Fibroblast of peridontal ligament (primary cell): ENCODE measurements around the gene VSTM4.
A peak's percentile ranks its signal among the peaks of the same experiment; 100 is the strongest.

Experiments used
- DNase-seq: peaks from one replicate; pipeline ENCODE4 v3.0.0-alpha.2; 2010; ENCODE audit errors: extremely low read depth

VSTM4 gene

GRCh38 chr10:49040601-49041000 lies 74.7 kb downstream of the VSTM4 start:
- DNase-seq = no peak

GRCh38 chr10:49039409-49039808 lies 75.9 kb downstream of the VSTM4 start:
- DNase-seq = no peak

DNA sequence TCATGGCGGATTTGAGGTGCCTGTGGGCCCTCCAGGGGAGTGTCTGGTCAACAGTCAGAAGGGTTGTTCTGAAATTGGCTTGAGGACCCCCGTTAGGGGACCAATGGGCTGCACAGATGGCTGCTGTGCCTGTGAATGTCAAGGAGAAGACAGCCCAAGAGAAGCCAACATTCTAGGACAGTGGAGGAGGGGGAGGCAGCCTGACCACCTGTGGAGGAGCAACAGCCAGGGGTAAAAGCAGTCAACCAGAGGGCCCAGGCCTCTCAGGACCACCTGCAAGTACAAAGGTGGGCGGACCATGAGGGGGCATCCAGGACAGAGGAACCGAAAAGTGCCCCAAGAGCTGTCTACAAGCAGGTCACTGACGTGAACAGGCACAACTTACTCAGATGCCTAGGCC lies 76.6 kb downstream of the VSTM4 start:
- DNase-seq = no peak

DNA sequence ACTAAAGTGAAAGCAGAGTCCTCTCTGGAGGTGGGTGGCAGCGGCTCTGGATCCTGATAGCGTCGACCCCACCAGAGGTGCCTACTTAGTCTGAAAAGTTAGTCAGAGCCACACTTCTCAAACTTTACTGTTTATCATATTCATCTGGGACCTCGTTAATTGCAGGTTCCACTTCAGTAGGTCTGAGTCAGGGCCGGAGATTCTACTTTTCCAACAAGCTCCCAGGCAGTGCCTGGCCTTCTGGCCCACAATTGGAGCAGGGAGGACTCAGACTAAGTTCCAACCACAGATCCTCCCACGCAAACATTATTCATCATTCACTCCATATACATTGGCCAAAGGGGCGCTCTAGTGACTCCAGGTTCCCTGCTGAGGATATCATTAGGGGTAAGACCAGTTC lies 78.1 kb downstream of the VSTM4 start:
- peak; percentile 91 for DNase-seq

DNA sequence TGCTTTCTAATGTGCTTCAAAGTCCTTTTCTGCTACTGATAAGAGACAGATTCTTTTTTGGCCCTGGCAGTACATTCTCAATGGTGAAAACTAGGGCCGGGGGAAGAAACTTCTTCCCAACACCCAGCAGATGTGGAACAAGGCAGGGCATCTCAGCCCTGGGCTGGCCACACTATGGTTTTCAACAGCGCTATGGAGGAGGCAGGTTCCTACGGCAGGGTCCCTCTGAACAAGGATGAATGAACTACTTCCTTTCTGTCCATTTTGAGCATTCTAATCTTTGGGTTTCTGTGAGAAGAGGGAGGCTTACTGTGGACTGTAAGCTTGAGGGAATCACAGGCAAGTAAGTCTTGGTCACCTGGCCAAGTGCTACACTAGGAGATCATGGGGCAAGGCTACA lies 78.7 kb downstream of the VSTM4 start:
- DNase-seq = no peak

DNA sequence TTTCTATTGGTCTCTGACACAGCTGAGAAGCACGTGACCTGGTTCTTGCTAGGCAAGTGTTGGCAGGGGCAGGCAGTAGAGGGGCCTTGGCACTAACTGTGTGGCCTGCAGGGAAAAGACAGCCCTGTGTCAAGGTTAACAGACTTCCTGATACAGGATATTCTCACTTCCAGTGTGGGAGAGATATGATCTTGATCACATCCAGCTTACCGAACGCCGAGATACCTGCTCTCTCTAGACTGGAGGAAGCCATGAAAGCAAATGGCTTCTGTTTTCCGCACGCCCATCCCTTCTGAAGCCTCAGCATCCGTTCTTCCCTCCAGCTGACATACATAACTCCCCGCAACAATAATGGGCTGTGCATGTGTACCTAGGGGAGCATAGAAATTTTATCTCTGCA lies 79.4 kb downstream of the VSTM4 start:
- no peak for DNase-seq

GRCh38 chr10:49034925-49035324 lies 80.4 kb downstream of the VSTM4 start:
- DNase-seq = no peak

GRCh38 chr10:49033939-49034338 lies 81.4 kb downstream of the VSTM4 start:
- DNase-seq = no peak

DNA sequence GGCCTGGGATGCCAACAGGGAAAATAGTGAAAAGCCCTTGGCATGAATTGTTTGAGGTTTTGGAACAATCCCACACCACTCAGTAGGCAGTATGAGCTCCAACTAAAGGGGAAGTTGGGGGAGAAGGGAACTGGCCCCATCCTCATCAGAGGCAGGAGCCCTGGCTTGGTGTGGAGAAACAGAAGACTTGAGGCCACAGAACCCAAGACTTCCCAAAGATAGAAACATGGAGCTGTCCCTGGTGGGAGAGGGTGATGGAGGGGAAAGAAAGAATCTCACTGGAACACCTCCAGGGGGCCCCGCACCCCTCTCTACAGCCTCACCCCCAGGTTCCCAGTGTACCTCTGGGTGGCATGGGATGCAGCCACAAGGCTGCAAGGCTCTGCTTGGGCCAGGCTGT lies 85.7 kb downstream of the VSTM4 start:
- DNase-seq = no peak

DNA sequence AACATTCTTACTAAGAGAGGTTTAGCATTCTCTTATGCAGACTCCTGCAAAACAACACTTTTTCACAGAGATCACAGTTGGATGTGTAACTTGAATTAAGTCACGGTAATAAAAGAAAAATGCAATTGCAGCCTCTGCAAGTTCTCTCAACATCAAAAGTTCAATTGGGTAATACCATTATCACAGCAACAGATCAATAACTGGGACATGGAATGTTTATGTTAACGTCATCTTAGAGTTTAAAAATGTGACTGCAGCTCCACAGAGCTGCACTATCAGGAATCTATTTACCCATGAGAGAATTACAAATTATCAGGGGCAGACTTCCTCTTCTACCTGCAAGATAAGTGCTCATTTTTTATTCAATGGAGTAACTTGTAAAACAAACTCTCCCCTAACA lies 86.7 kb downstream of the VSTM4 start:
- no peak for DNase-seq

DNA sequence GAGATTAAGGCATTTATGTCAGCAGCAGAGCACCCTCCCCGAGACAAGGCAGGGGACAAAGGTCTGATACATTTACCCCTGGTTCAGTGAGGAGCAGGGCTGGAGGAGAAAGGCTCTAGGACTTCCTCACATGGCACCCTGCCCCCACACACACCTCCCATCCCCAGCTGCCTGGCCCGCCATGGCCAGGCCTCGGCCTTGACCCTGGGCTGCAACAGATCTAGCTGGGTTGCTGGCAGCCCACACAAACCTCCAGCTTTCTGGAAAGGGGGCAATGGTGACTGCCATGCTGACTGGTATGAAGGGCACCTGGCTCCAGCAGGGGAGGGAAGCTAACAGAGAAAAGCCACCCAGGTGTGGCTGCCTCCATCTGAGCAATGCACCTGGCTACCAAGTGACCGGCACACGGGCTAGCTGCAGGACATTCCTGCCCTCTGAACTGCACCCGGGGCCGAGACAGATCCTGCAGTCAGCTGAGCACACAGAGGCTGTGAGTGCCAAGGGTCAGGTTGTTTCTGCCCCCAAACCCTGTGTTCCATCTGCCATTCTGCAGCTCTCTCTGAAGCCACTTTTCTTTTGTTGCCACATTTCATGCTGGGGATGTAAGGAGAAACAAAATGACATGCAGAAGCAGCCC lies 89.9 kb downstream of the VSTM4 start:
- no peak for DNase-seq

- DNase-seq = no peak
Measured at GRCh38 chr10:49024484-49024883, 90.8 kb downstream of the VSTM4 start.

DNA sequence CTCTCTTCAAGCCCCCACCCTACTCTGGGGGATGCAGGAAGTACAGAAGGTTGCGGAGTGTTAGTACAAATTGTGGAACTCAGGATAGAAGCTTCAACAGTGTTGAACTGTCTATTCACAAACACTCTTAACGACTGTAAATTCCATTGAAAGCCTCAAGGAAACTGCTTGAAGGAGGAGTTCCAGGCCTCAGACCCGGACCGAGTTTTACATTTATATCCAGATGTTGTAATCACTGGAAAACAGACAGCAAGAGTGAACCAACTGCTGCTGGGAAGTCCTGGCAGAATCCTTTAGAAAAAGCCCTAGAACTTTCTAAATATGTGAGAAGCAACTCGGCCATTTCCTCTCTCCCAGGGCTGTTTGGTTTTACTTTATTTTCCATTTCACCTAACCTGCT lies 91.6 kb downstream of the VSTM4 start:
- peak; percentile 77 for DNase-seq

- DNase-seq = no peak
Measured at GRCh38 chr10:49023071-49023470, 92.3 kb downstream of the VSTM4 start.

GRCh38 chr10:49021685-49022084 lies 93.6 kb downstream of the VSTM4 start:
- DNase-seq = no peak

- DNase-seq = no peak
Measured at GRCh38 chr10:49015700-49016099, 99.6 kb downstream of the VSTM4 start.

- no peak for DNase-seq
Measured at GRCh38 chr10:49012603-49013002, 102.7 kb downstream of the VSTM4 start.

DNA sequence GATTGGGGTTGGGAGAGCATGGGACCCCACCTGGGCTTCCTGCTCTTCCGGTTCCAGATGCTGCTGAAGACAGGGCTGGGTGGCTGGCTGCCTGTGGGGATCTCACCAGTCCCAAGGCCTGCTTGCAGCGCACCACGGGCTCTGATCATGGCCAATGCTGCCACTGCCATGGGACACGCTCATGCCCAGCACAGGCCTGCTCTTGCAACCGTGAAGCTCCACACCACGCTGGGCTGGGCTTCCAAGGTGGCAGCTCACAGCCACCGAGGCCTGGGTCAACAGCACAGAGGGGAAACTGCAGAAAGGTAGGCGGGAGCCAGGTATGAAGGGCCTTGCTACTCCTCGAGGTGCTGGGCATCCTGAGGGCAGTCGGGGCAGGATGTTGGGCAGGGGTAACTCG lies 103.6 kb downstream of the VSTM4 start:
- no peak for DNase-seq

GRCh38 chr10:49010865-49011264 lies 104.5 kb downstream of the VSTM4 start:
- no peak for DNase-seq

- no peak for DNase-seq
Measured at GRCh38 chr10:49010295-49010694, 105.0 kb downstream of the VSTM4 start.

DNA sequence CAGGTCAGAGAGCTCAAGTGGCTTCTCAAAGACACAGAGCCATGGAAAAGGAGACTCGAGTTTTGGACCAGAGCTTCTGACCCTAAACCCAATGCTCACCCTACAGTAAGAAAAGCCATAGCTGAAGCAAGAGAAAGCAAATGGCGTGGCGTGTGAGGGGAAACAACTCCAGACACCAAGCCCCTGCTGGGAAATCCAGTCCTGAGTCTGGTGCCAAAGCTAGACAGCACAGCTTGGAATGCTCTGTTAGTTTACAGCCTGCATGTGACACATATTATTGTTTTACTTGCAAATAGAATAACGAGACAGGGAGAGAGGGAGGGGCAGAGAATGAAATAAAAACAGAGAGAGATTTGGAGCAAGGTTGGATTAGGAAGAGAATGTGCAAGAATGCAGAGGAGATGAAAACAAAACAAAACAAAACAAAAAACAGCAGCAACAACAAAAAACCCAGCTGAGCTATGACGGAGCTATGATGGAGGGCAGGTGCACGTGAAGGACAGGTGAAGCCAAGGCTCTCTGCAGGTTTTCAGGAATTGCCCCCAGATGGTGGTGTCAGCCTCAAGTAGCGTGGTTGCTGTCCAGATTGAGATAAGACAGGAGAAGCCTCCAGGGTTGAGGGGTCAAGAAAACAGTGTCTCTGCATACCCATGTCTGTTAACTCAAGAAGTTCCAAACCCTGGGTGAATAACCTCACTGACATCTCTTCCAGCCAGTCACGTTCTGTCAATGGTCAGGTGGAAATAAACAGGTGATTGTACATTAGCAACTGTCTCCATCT lies 105.9 kb downstream of the VSTM4 start:
- DNase-seq = no peak

DNA sequence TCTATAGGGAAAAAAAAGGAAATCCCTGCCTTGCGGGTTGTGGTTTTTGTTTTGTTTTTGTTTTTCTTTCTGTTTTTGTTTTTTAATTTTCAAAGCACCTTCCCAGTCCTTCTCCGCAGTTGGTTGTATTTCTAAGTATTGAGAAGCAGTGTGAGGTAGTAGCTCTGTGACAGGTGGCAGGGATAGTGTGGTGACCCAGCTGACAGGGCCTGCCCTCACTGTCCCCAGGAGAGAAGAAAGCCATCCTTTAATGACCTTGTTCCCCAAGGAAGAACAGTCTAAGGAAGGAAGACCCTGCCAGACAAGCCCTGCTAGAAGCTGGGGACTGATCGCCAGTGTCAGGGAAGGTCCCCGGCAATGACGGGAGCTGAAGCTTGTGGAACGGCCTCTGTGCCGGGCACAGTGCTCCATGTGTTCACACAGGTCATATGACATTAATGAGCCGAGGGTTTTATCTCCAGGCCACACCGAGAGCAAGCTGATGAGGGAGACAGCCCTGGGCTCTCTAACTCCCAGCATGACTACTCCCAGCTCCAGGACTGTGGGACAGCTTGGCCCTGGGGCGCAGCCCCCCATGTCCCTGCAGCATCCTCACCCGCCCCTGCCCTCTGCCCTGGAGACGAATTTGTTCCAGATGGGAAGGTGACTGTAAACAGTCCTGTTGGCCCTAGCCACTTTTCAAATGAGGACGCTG lies 106.7 kb downstream of the VSTM4 start:
- DNase-seq = no peak

- no peak for DNase-seq
Measured at GRCh38 chr10:49008091-49008490, 107.2 kb downstream of the VSTM4 start.
